Adrenal gland (tissue), 12 donors: Measurements from ENCODE around the gene GSK3A. TPM values are rescaled to one million over a fixed set of nuclear protein-coding genes. Genes with fewer than 3 reads are reported as not detected.

Experiments
- DNase-seq, 7 donors: peaks; one replicate each; pipeline ENCODE4 v3.0.0-alpha.2; 2019 to 2020
- H3K27ac ChIP-seq, 5 donors: fragments of 200-600 bp; sonication (generic) in 4 of 5; 1 replicate in 3 of 5; 2 replicates in 2 of 5; pipeline versions ENCODE4 v1.5.1 to v1.8.0; 2016 to 2020; ENCODE audit warnings: mild to moderate bottlenecking in 1 of 5
- H3K27me3 ChIP-seq: fragments of 200-600 bp; 2 replicates; pipeline ENCODE4 v1.8.0; 2021
- H3K36me3 ChIP-seq, 2 donors: fragments of 200-600 bp; replicated peaks in 1 of 2; 1 replicate in 1 of 2; 2 replicates in 1 of 2; pipeline versions ENCODE4 v1.5.1 to v1.8.0; 2018 to 2022
- H3K4me1 ChIP-seq, 2 donors: fragments of 200-600 bp; replicated peaks in 1 of 2; 1 replicate in 1 of 2; 2 replicates in 1 of 2; pipeline versions ENCODE4 v1.5.1 to v1.8.0; 2018 to 2021
- H3K4me3 ChIP-seq, 4 donors: fragments of 200-600 bp; sonication (generic) in 3 of 4; one replicate each; pipeline ENCODE4 v1.5.1; 2016 to 2018
- H3K9me3 ChIP-seq, 3 donors: fragments of 200-600 bp; sonication (generic) in 1 of 3; replicated peaks in 1 of 3; 1 replicate in 2 of 3; 2 replicates in 1 of 3; pipeline versions ENCODE4 v1.5.1 to v1.8.0; 2016 to 2021
- POLR2A ChIP-seq, 2 donors: fragments of 450-650 bp; IDR thresholded peaks; one replicate each; pipeline ENCODE4 v1.6.1; 2017; ENCODE audit warnings: antibody characterized with exemption in 2 of 2, mild to moderate bottlenecking in 2 of 2, moderate library complexity in 1 of 2
- WGBS, 4 donors: extraction: QIAGEN DNeasy Blood & Tissue Kit in 2 of 4; methylation state at CpG; one replicate each; pipeline versions ENCODE4 v1.1.5 to v1.1.7; 2013 to 2017; 5-methylcytosine and 5-hydroxymethylcytosine counted together
- intact Hi-C, 2 donors: fragments of 100-400 bp; cut with DNase I; formaldehyde crosslinking; loops; one replicate each; pipeline versions ENCODE4 v1.14.1 to v1.15.0; 2022 to 2023
- polyA plus RNA-seq, 3 donors: library from polyadenylated mRNA; stranded (reverse); fragments of 200-250 nt in 2 of 3; fragments of 350-450 nt in 1 of 3; fragmentation: Illumina TruSeq in 1 of 3; extraction: RNeasy Lipid Tissue Mini Kit (QIAGEN cat#74804) in 1 of 3; gene quantifications; one replicate each; pipeline ENCODE4 v1.2.3, GENCODE V29; 2013 to 2014
- total RNA-seq, 9 donors: library from RNA; depleted of rRNA in 4 of 9; stranded (reverse); fragments of >200 nt in 4 of 9; fragments of 120-200 nt in 1 of 9; fragmentation: NEBNext Ultra II Directional in 1 of 9; extraction: Animal tissue kit (Norgen Biotek cat#: 25700) in 1 of 9; gene quantifications; one replicate each; pipeline versions ENCODE4 v1.1.0 to v1.2.4, GENCODE V29; 2013 to 2023
- TF ChIP-seq, protein P1 (sequence below), 6 experiments: fragments of 450-650 bp in 4 of 6; fragments of 200-600 bp in 2 of 6; sonication (generic) in 1 of 6; IDR thresholded peaks; 1 replicate in 5 of 6; 2 replicates in 1 of 6; pipeline versions ENCODE4 v1.5.1 to v1.8.0; 2016 to 2021; ENCODE audit warnings: antibody characterized with exemption in 6 of 6, mild to moderate bottlenecking in 2 of 6, moderate library complexity in 1 of 6
- donor health status: healthy with polysubstance abuse.
- donor health status: Bipolar disorder and iron deficiency.
- donor health status: DM: yes; HTN: yes; CAD: no.
- donor health status: DM: no; HTN: no; CAD: no.
- donor health status: DM: no; HTN: no; CAD: no.
- donor health status: DM: yes; HTN: yes; CAD: no.

Gene GSK3A
- total and polyA plus RNA-seq, 12 donors, result 19.5 to 94.9 (median 49.7) TPM

DNA sequence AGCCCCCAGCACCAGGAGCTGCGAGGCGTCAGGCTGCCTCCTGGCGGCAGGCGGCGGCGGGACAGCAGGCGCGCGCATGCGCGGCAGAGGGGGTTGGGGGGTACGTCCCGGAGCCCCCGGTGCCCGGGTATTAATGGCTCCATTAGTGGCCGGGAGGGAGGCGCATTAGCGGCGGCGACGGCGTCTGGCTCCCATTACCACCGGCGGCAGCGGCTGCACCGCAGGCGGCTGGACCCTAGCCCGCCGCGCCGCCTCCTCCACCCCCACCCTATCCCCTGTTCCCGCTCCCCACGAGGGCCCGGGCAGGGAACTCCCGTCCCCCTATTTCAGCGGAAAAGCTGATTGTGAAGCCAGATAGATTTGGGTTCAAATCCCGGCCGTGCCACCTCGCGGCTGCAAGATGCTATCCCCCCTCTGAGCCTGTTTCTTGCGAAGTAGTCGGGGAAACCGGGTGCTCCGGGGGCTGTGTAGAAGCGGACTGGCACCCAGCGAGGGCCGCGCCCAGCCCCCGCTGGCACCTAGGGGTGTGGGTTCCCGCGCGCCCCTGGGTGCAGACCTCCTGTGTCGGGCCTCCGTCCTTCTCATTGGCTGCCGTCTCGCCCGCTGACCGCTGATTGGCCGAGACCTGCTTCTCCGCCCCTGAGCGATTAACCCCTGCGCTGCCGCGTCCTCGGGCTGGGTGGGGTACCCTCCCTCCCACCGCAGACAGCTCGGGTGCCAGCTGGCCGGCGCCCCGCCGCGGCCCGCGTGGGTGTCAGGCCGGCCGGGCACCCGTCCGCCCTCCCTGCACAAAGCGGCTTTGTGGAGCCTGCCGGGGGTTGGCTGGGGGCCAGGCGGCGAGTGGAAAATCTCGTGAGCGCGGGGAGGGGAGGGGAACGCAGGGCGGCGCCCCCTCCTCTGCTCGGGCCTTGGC is 37.8 kb upstream of the GSK3A start:
- H3K9me3 ChIP-seq, result no peaks in the 10 kb centered on the region
- H3K4me1 ChIP-seq, result peaks cover 54 to 62% of the 10 kb centered on the region in 2 donors
- peak; percentile 89 to 95 (median 94) for DNase-seq
- peaks cover 0 to 2% of the 10 kb centered on the region in 2 donors for H3K36me3 ChIP-seq
- no peaks in the 10 kb centered on the region for H3K27me3 ChIP-seq
- 0 to 1% (median 0%) methylated on average over 9 to 89 of the region's 89 CpGs for WGBS, 4 donors
- peak overlapping the region; percentile 48 to 81 (median 72) for H3K4me3 ChIP-seq
- intact Hi-C loops, result loop anchor here in 1 of 2 donors (2.0 kb wide), 1 partner anchor 29 kb away; no protein-coding TSS in a partner anchor
- H3K27ac ChIP-seq, result peak overlapping the region; percentile 69 to 100 (median 87)
- peak; percentile 30 to 32 for TF ChIP-seq POLR2A (IDR thresholded peaks at IDR 0.05)
- TF ChIP-seq, protein P1, sequence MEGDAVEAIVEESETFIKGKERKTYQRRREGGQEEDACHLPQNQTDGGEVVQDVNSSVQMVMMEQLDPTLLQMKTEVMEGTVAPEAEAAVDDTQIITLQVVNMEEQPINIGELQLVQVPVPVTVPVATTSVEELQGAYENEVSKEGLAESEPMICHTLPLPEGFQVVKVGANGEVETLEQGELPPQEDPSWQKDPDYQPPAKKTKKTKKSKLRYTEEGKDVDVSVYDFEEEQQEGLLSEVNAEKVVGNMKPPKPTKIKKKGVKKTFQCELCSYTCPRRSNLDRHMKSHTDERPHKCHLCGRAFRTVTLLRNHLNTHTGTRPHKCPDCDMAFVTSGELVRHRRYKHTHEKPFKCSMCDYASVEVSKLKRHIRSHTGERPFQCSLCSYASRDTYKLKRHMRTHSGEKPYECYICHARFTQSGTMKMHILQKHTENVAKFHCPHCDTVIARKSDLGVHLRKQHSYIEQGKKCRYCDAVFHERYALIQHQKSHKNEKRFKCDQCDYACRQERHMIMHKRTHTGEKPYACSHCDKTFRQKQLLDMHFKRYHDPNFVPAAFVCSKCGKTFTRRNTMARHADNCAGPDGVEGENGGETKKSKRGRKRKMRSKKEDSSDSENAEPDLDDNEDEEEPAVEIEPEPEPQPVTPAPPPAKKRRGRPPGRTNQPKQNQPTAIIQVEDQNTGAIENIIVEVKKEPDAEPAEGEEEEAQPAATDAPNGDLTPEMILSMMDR (IDR thresholded peaks at IDR 0.05), result peak; percentile 69 to 95 (median 91)

DNA sequence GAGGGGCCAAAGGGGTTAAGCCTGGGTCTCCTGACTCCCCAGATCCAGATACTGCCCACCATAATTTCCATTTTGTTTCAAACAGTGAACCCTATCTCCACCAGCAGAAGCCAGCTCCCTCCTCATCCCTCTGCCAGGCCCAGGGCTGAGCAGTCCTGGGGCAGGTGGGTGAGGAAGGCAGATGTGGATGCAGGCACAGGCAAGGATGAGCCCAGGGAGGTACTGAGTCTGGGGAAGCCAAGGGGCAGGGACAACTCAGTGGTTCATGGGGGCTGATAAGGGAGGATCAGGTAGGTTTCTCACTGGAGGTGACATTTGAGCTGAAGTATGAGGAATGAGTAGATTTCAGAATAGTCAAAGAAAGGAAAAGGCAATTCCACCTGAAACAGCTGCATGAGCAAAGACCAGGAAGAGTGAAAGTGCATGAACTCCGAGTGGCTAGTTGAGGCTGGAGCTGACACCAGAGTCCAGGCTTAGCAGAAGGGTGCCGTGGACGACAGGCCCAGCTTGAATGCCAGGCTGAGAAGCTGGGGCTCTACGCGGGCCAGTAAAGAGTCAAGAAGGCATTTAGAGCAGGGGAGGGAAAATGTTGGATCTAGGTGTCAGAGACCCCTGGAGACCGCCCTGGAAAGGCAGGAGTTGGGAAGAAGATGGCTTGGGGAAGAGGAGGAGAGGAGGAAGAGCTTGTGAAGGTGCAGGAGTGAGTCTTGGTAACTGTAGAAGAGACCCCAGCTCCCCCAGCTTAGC is 36.9 kb upstream of the GSK3A start:
- Histone ChIP-seq H3K4me1 (peaks cover 47 to 65% of the 10 kb centered on the region in 2 donors), H3K36me3 (peaks cover 0 to 10% of the 10 kb centered on the region in 2 donors), H3K27me3 (no peaks in the 10 kb centered on the region), H3K9me3 (no peaks in the 10 kb centered on the region), H3K27ac (peak overlapping the region in 4 of 5 donors; percentile 84 to 100 (median 92)), H3K4me3 (peak overlapping the region in 1 of 4 donors; percentile 75)
- DNase-seq, result peak in 3 of 7 donors; percentile 14 to 38 (median 33)
- TF ChIP-seq POLR2A (IDR thresholded peaks at IDR 0.05), result no peak
- TF ChIP-seq, protein P1 (IDR thresholded peaks at IDR 0.05), result no peak
- intact Hi-C loops, result loop anchor here in 1 of 2 donors (2.0 kb wide), 1 partner anchor 29 kb away; no protein-coding TSS in a partner anchor
- 13 to 22% (median 14%) methylated on average over 6 of the region's 6 CpGs for WGBS, 4 donors

DNA sequence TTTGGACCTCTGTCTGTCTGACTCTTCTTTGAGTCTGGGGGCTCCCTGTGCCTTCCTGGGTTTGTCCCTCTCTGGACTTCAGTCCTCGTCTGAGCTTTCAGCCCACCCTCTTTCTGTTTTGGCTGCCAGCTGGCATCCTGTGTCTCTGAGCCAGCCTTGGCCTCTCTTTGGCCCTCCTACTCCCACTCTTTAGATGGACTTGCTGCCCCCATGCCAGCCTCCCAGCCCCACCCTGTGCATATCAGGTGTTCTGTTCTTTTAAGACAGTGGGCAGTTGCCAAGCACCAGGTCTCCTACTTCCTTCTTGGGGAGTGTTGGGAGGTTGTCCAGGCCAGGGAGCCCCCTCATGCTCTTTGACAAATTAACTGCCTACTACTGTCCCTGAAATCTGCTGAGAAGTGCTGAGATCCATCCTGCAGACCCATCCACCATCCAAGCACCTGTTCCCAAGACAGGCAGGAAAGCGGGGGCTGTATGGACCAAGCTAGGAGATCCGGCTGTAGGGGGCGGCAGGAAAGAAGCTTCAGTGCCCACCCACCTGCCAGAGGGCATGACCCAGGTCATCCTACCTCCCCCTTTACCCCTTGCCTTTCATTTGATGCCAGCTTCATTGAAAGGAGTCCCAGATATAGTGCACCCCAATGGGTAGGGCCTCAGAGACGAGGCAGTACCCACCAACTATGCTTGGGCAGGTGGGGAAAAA is 36.2 kb upstream of the GSK3A start:
- TF ChIP-seq, protein P1 (IDR thresholded peaks at IDR 0.05), result no peak
- TF ChIP-seq POLR2A (IDR thresholded peaks at IDR 0.05), result no peak
- no peak overlapping the region for H3K4me3 ChIP-seq
- H3K9me3 ChIP-seq, result no peaks in the 10 kb centered on the region
- peaks cover 0 to 18% of the 10 kb centered on the region in 2 donors for H3K36me3 ChIP-seq
- H3K4me1 ChIP-seq, result peaks cover 47 to 65% of the 10 kb centered on the region in 2 donors
- intact Hi-C loops, result loop anchor here in 1 of 2 donors (2.0 kb wide), 1 partner anchor 28 kb away; no protein-coding TSS in a partner anchor
- peak overlapping the region; percentile 12 to 100 (median 84) for H3K27ac ChIP-seq
- H3K27me3 ChIP-seq, result no peaks in the 10 kb centered on the region
- WGBS, 4 donors, result 58 to 74% (median 68%) methylated on average over 3 to 5 of the region's 5 CpGs
- peak in 4 of 7 donors; percentile 29 to 69 (median 46) for DNase-seq
